CD14-positive monocyte (primary cell): ENCODE measurements around the gene FBN2. TPM values are rescaled to one million over a fixed set of nuclear protein-coding genes. Genes with fewer than 3 reads are reported as not detected.

Experiments used
- DNase-seq, 3 donors: peaks; one replicate each; pipeline ENCODE4 v3.0.0-alpha.2; 2011 to 2022
- H2AFZ ChIP-seq: 2 replicates; pipeline ENCODE4 v1.6.0; 2012; ENCODE audit warnings: mild to moderate bottlenecking, low read depth, low read length, inconsistent platforms; ENCODE audit not compliant: insufficient read depth, poor library complexity, severe bottlenecking
- H3K27ac ChIP-seq, 2 donors: 1 replicate in 1 of 2; 2 replicates in 1 of 2; pipeline ENCODE4 v1.5.1; 2012 to 2013; ENCODE audit warnings: low read length in 2 of 2, control low read depth in 1 of 2, inconsistent platforms in 1 of 2, low read depth in 1 of 2, mild to moderate bottlenecking in 1 of 2
- H3K27me3 ChIP-seq, 2 donors: one replicate each; pipeline versions ENCODE4 v1.6.0 to v1.6.1; 2011 to 2013; ENCODE audit warnings: low read length in 2 of 2; ENCODE audit not compliant: control insufficient read depth in 2 of 2, insufficient read depth in 2 of 2
- H3K36me3 ChIP-seq, 2 donors: replicated peaks in 1 of 2; 1 replicate in 1 of 2; 2 replicates in 1 of 2; pipeline versions ENCODE4 v1.5.1 to v1.6.1; 2012 to 2013; ENCODE audit warnings: low read length in 2 of 2, control low read depth in 1 of 2, inconsistent platforms in 1 of 2, mild to moderate bottlenecking in 1 of 2; ENCODE audit not compliant: insufficient read depth in 2 of 2, control insufficient read depth in 1 of 2
- H3K4me1 ChIP-seq, 2 donors: 1 replicate in 1 of 2; 2 replicates in 1 of 2; pipeline versions ENCODE4 v1.5.1 to v1.6.1; 2012 to 2013; ENCODE audit warnings: low read length in 2 of 2, control low read depth in 1 of 2, inconsistent platforms in 1 of 2, mild to moderate bottlenecking in 1 of 2, moderate library complexity in 1 of 2; ENCODE audit not compliant: insufficient read depth in 2 of 2, control insufficient read depth in 1 of 2
- H3K4me2 ChIP-seq: replicated peaks from 2 replicates; pipeline ENCODE3; 2012; ENCODE audit warnings: low read length, moderate library complexity, mild to moderate bottlenecking; ENCODE audit not compliant: poor library complexity, severe bottlenecking; ENCODE audit errors: extremely low read depth
- H3K4me3 ChIP-seq, 3 experiments: fragments of 200-600 bp in 1 of 3; sonication (generic) in 1 of 3; replicated peaks in 1 of 3; 1 replicate in 2 of 3; 2 replicates in 1 of 3; pipeline ENCODE4 v1.5.1; 2011 to 2013; ENCODE audit warnings: low read length in 3 of 3, mild to moderate bottlenecking in 3 of 3, control low read depth in 2 of 3, low read depth in 2 of 3, inconsistent platforms in 1 of 3, moderate library complexity in 1 of 3
- H3K79me2 ChIP-seq: 2 replicates; pipeline ENCODE4 v1.6.0; 2012; ENCODE audit warnings: mild to moderate bottlenecking, control low read depth, inconsistent platforms, low read length, moderate library complexity; ENCODE audit not compliant: insufficient read depth
- H3K9ac ChIP-seq: 2 replicates; pipeline ENCODE4 v1.6.0; 2017; ENCODE audit warnings: low read length, mild to moderate bottlenecking; ENCODE audit not compliant: insufficient read depth, poor library complexity, severe bottlenecking
- H3K9me3 ChIP-seq, 2 donors: replicated peaks in 1 of 2; 1 replicate in 1 of 2; 2 replicates in 1 of 2; pipeline versions ENCODE4 v1.5.1 to v1.6.1; 2012 to 2013; ENCODE audit warnings: low read length in 2 of 2, control low read depth in 1 of 2; ENCODE audit not compliant: control insufficient read depth in 1 of 2, insufficient read depth in 1 of 2
- H4K20me1 ChIP-seq: 2 replicates; pipeline ENCODE4 v1.6.0; 2012; ENCODE audit warnings: mild to moderate bottlenecking, low read length, control low read depth, moderate library complexity; ENCODE audit not compliant: insufficient read depth
- H3K27ac Mint-ChIP-seq, 7 donors: one replicate each; pipeline ENCODE4 v1.8.0; 2020; ENCODE audit warnings: mild to moderate bottlenecking in 7 of 7, mixed read lengths in 7 of 7, moderate library complexity in 6 of 7, inconsistent platforms in 2 of 7
- H3K27me3 Mint-ChIP-seq, 3 donors: one replicate each; pipeline ENCODE4 v1.8.0; 2021 to 2022; ENCODE audit warnings: low read depth in 3 of 3, mild to moderate bottlenecking in 3 of 3, mixed read lengths in 3 of 3, moderate library complexity in 3 of 3, inconsistent platforms in 1 of 3
- H3K36me3 Mint-ChIP-seq, 2 donors: one replicate each; pipeline ENCODE4 v1.8.0; 2020; ENCODE audit warnings: mixed read lengths in 2 of 2, inconsistent platforms in 1 of 2, mild to moderate bottlenecking in 1 of 2
- H3K4me1 Mint-ChIP-seq: one replicate; pipeline ENCODE4 v1.8.0; 2020; ENCODE audit warnings: mild to moderate bottlenecking, mixed read lengths
- H3K4me3 Mint-ChIP-seq, 2 donors: one replicate each; pipeline ENCODE4 v1.8.0; 2020; ENCODE audit warnings: mild to moderate bottlenecking in 2 of 2, mixed read lengths in 2 of 2, moderate library complexity in 1 of 2
- H3K9me3 Mint-ChIP-seq, 7 donors: one replicate each; pipeline ENCODE4 v1.8.0; 2020 to 2022; ENCODE audit warnings: mixed read lengths in 7 of 7, mild to moderate bottlenecking in 6 of 7, moderate library complexity in 6 of 7, inconsistent platforms in 2 of 7
- WGBS: methylation state at CpG from one replicate; pipeline ENCODE4 v1.1.5; 2013; ENCODE audit warnings: missing lambda C conversion rate; ENCODE audit not compliant: insufficient coverage; 5-methylcytosine and 5-hydroxymethylcytosine counted together
- intact Hi-C, 2 donors: fragments of 100-400 bp; cut with micrococcal nuclease; formaldehyde crosslinking; loops; one replicate each; pipeline versions ENCODE4 v1.15.0 to v1.15.1; 2023
- polyA plus RNA-seq, 3 donors: library from polyadenylated mRNA; depleted of rRNA in 1 of 3; unstranded in 2 of 3; stranded (reverse) in 1 of 3; fragments of 300-500 nt in 2 of 3; fragments of >200 nt in 1 of 3; fragmentation: Illumina TruSeq in 2 of 3; gene quantifications; 1 replicate in 2 of 3; 2 replicates in 1 of 3; pipeline ENCODE4 v1.2.3, GENCODE V29; 2012 to 2021
- TF ChIP-seq, protein P1 (sequence below): fragments of 200-600 bp; IDR thresholded peaks from one replicate; pipeline ENCODE4 v1.8.0; 2022; ENCODE audit warnings: antibody characterized with exemption, mild to moderate bottlenecking

FBN2 gene
- polyA plus RNA-seq, 3 donors, result 0.85 to 19.3 (median 4.2) TPM

DNA sequence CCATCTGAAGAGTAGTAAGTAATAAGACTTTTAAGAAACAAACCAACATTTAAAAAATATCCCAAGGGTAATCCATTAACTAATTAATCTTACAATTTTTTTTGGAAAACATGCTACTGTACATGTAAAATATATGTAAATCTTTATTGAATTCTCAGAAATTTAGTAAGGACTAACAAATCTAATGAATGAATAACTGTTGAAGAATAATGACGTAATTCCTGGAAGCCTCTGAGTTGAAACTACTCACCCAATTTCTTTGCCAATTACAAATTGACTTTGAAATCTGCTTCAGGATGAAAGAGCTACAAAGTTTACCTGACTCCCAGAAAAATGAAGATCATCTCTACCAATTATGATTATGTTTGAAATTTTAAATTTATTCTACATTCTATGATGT, 21.1 kb downstream of the FBN2 start:
- no peak overlapping the region for H2AFZ ChIP-seq
- H3K4me2 ChIP-seq, result no peak overlapping the region
- Mint-ChIP-seq H3K36me3 (peaks cover 53 to 55% of the 10 kb centered on the region in 2 donors), H3K27me3 (no peaks in the 10 kb centered on the region), H3K4me1 (peaks cover 3% of the 10 kb centered on the region), H3K27ac (no peak overlapping the region), H3K4me3 (no peak overlapping the region), H3K9me3 (peaks cover 0 to 2% (median 0%) of the 10 kb centered on the region in 7 donors)
- H3K4me3 ChIP-seq, result no peak overlapping the region
- H3K36me3 ChIP-seq, result peaks cover 24 to 86% of the 10 kb centered on the region in 2 donors
- H3K4me1 ChIP-seq, result peaks cover 0 to under 1% of the 10 kb centered on the region in 2 donors
- no peak overlapping the region for H3K9ac ChIP-seq
- no peaks in the 10 kb centered on the region for H3K9me3 ChIP-seq
- H3K27ac ChIP-seq, result no peak overlapping the region
- no peaks in the 10 kb centered on the region for H4K20me1 ChIP-seq
- no peaks in the 10 kb centered on the region for H3K79me2 ChIP-seq
- DNase-seq, result no peak
- H3K27me3 ChIP-seq, result no peaks in the 10 kb centered on the region
- no CpG with 5 or more reads among the region's 1 CpG for WGBS
- intact Hi-C loops, result no loop called here
- TF ChIP-seq, protein P1, sequence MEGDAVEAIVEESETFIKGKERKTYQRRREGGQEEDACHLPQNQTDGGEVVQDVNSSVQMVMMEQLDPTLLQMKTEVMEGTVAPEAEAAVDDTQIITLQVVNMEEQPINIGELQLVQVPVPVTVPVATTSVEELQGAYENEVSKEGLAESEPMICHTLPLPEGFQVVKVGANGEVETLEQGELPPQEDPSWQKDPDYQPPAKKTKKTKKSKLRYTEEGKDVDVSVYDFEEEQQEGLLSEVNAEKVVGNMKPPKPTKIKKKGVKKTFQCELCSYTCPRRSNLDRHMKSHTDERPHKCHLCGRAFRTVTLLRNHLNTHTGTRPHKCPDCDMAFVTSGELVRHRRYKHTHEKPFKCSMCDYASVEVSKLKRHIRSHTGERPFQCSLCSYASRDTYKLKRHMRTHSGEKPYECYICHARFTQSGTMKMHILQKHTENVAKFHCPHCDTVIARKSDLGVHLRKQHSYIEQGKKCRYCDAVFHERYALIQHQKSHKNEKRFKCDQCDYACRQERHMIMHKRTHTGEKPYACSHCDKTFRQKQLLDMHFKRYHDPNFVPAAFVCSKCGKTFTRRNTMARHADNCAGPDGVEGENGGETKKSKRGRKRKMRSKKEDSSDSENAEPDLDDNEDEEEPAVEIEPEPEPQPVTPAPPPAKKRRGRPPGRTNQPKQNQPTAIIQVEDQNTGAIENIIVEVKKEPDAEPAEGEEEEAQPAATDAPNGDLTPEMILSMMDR, result no peak

DNA sequence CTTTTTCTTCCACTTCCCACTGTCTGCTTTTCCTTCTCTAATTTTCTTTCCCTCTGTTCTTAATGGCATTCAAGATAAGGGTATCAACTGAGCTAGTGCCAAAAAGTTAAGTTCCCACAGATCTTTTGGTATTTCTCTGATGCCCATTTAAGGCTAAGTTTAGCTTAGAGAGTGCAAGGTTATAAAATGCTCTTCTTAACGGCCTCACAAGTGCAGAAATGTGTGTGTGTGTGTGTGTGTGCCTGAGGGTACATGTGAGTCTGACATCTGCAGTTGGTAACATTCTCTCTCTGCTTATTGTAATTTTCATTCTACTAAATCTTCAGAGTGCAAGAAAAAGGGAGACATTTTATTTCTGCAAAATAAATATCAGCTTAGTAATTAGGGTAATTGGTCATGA, 24.2 kb downstream of the FBN2 start:
- Mint-ChIP-seq H3K4me3 (no peak overlapping the region), H3K27me3 (no peaks in the 10 kb centered on the region), H3K9me3 (peaks cover 0 to 4% (median 0%) of the 10 kb centered on the region in 7 donors), H3K36me3 (peaks cover 44 to 54% of the 10 kb centered on the region in 2 donors), H3K27ac (no peak overlapping the region), H3K4me1 (no peaks in the 10 kb centered on the region)
- Histone ChIP-seq H3K9me3 (no peaks in the 10 kb centered on the region), H3K4me1 (no peaks in the 10 kb centered on the region), H3K4me3 (no peak overlapping the region), H3K36me3 (peaks cover 19 to 86% of the 10 kb centered on the region in 2 donors), H3K27me3 (no peaks in the 10 kb centered on the region), H3K9ac (no peak overlapping the region), H3K79me2 (no peaks in the 10 kb centered on the region), H3K27ac (no peak overlapping the region), H3K4me2 (no peak overlapping the region), H2AFZ (no peak overlapping the region), H4K20me1 (no peaks in the 10 kb centered on the region)
- no CpG with 5 or more reads among the region's 1 CpG for WGBS
- TF ChIP-seq, protein P1, result no peak
- no peak for DNase-seq
- intact Hi-C loops, result no loop called here
